PC-9 (cell line): ENCODE results near the gene HPS1. TPM values are rescaled to one million over a fixed set of nuclear protein-coding genes. Genes with fewer than 3 reads are reported as not detected.

ENCODE experiments used
- BruUV-seq: library from RNA; stranded (reverse); fragments of 400-500 nt; replicated peaks from 2 replicates; lab custom pipeline; 2021; lab: Mats Ljungman, UMichigan
- CTCF ChIA-PET: fragments of 300-600 bp; sonication (Branson Sonifier 250); formaldehyde crosslinking; loops from one replicate; lab custom pipeline; 2022; ENCODE audit warnings: antibody characterized with exemption; lab: Charles Lee
- POLR2A ChIA-PET: fragments of 300-600 bp; sonication (Branson Sonifier 250); formaldehyde crosslinking; loops from one replicate; lab custom pipeline; 2022; ENCODE audit warnings: antibody characterized with exemption; ENCODE audit not compliant: unreplicated experiment; lab: Charles Lee
- DNase-seq, 2 experiments: peaks; one replicate each; pipeline versions ENCODE4 v3.0.0 to v3.0.0-alpha.2; 2015 to 2022; ENCODE audit warnings: mixed read lengths in 1 of 2
- H2AFZ ChIP-seq: fragments of 200-600 bp; sonication (generic); 2 replicates; pipeline ENCODE4 v1.8.1; 2017; ENCODE audit warnings: antibody characterized with exemption
- H3F3A ChIP-seq: fragments of 200-600 bp; sonication (generic); 2 replicates; pipeline ENCODE4 v1.8.1; 2017; ENCODE audit warnings: antibody characterized with exemption, mild to moderate bottlenecking, low read depth; ENCODE audit not compliant: insufficient read depth
- H3K27ac ChIP-seq: fragments of 200-600 bp; sonication (generic); 2 replicates; pipeline ENCODE4 v1.6.1; 2016; ENCODE audit warnings: mixed run types
- H3K27me3 ChIP-seq: fragments of 200-600 bp; sonication (generic); 2 replicates; pipeline ENCODE4 v1.6.1; 2016; ENCODE audit warnings: low read depth, mixed run types; ENCODE audit not compliant: insufficient read depth
- H3K36me3 ChIP-seq: fragments of 200-600 bp; sonication (generic); 2 replicates; pipeline ENCODE4 v1.6.1; 2016; ENCODE audit warnings: low read depth, mixed run types
- H3K4me1 ChIP-seq: fragments of 200-600 bp; sonication (generic); replicated peaks from 2 replicates; pipeline ENCODE4 v1.6.1; 2016; ENCODE audit warnings: mixed run types; ENCODE audit not compliant: insufficient read depth
- H3K4me2 ChIP-seq: fragments of 200-600 bp; sonication (generic); 2 replicates; pipeline ENCODE4 v1.6.1; 2017; ENCODE audit warnings: mixed run types
- H3K4me3 ChIP-seq: fragments of 200-600 bp; sonication (generic); 2 replicates; pipeline ENCODE4 v1.6.1; 2016; ENCODE audit warnings: mixed run types
- H3K79me2 ChIP-seq: fragments of 200-600 bp; sonication (generic); 2 replicates; pipeline ENCODE4 v1.6.1; 2017; ENCODE audit warnings: low read depth, mixed run types
- H3K9me2 ChIP-seq: fragments of 200-600 bp; sonication (generic); 2 replicates; pipeline ENCODE4 v1.8.1; 2017; ENCODE audit warnings: mild to moderate bottlenecking; ENCODE audit not compliant: insufficient read depth
- H3K9me3 ChIP-seq: fragments of 200-600 bp; sonication (generic); 2 replicates; pipeline ENCODE4 v1.8.1; 2016; ENCODE audit warnings: low read depth; ENCODE audit not compliant: insufficient read depth
- H4K20me1 ChIP-seq: fragments of 200-600 bp; sonication (generic); 2 replicates; pipeline ENCODE4 v1.8.1; 2017; ENCODE audit not compliant: insufficient read depth
- CTCF ChIP-seq: fragments of 200-600 bp; sonication (generic); conservative IDR thresholded peaks from 2 replicates; pipeline ENCODE4 v1.6.1; 2017; ENCODE audit warnings: mixed run types, antibody characterized with exemption, mild to moderate bottlenecking, moderate library complexity
- EZH2 ChIP-seq: fragments of 200-600 bp; sonication (generic); IDR thresholded peaks from 2 replicates; pipeline ENCODE4 v1.8.0; 2017; ENCODE audit warnings: antibody characterized with exemption, low read depth
- intact Hi-C: fragments of 100-400 bp; cut with micrococcal nuclease; formaldehyde crosslinking; loops from one replicate; pipeline ENCODE4 v1.10.0; 2022; ENCODE audit not compliant: unreplicated experiment
- total RNA-seq: library from RNA; stranded (reverse); gene quantifications from 2 replicates; pipeline ENCODE4 v1.2.3, GENCODE V29; 2021

Gene HPS1
- total RNA-seq, 1 experiment from 2014 or later, result 43.2 TPM

- H3F3A ChIP-seq, result peaks cover 15% of the 10 kb centered on the region; the same call in 1 of the 2 replicates
- no peak for DNase-seq
- H3K4me1 ChIP-seq, result peaks cover 21% of the 10 kb centered on the region
- no peaks in the 10 kb centered on the region for H3K27me3 ChIP-seq
- H4K20me1 ChIP-seq, result no peaks in the 10 kb centered on the region
- CTCF ChIA-PET, result no interaction called here
- H3K79me2 ChIP-seq, result no peaks in the 10 kb centered on the region
- BruUV-seq, result no TSS peak
- H3K36me3 ChIP-seq, result no peaks in the 10 kb centered on the region
- POLR2A ChIA-PET, result interaction anchor here (0.6 kb wide), 1 partner anchor 35 kb away, joined by 3 read pairs; no protein-coding TSS in a partner anchor
- TF ChIP-seq EZH2 (no peak), CTCF (no peak)
- H2AFZ ChIP-seq, result no peak overlapping the region
- no peak overlapping the region for H3K4me2 ChIP-seq
- H3K9me3 ChIP-seq, result no peaks in the 10 kb centered on the region
- H3K9me2 ChIP-seq, result no peaks in the 10 kb centered on the region
- intact Hi-C loops, result no loop called here
- no peak overlapping the region for H3K4me3 ChIP-seq
- no peak overlapping the region for H3K27ac ChIP-seq
Observed at GRCh38 chr10:98408799-98409198, 37.9 kb downstream of the HPS1 start.

GRCh38 chr10:98407744-98408241 is 38.9 kb downstream of the HPS1 start:
- TF ChIP-seq CTCF (no peak), EZH2 (no peak)
- Histone ChIP-seq H2AFZ (no peak overlapping the region), H3F3A (peaks cover 18% of the 10 kb centered on the region; the same call in 1 of the 2 replicates), H3K79me2 (no peaks in the 10 kb centered on the region), H4K20me1 (no peaks in the 10 kb centered on the region), H3K4me1 (peaks cover 29% of the 10 kb centered on the region), H3K36me3 (no peaks in the 10 kb centered on the region), H3K9me3 (no peaks in the 10 kb centered on the region), H3K9me2 (no peaks in the 10 kb centered on the region), H3K27ac (no peak overlapping the region), H3K4me3 (no peak overlapping the region), H3K4me2 (no peak overlapping the region), H3K27me3 (no peaks in the 10 kb centered on the region)
- ChIA-PET CTCF (no interaction called here), POLR2A (no interaction called here)
- no peak for DNase-seq
- no TSS peak for BruUV-seq
- intact Hi-C loops, result no loop called here

- Histone ChIP-seq H3K79me2 (no peaks in the 10 kb centered on the region), H3K27me3 (no peaks in the 10 kb centered on the region), H3K4me1 (peaks cover 29% of the 10 kb centered on the region), H2AFZ (no peak overlapping the region), H3F3A (peaks cover 18% of the 10 kb centered on the region; the same call in 1 of the 2 replicates), H3K36me3 (no peaks in the 10 kb centered on the region), H4K20me1 (no peaks in the 10 kb centered on the region), H3K4me3 (no peak overlapping the region), H3K4me2 (no peak overlapping the region), H3K9me3 (no peaks in the 10 kb centered on the region), H3K9me2 (no peaks in the 10 kb centered on the region), H3K27ac (no peak overlapping the region)
- TF ChIP-seq EZH2 (no peak), CTCF (no peak)
- intact Hi-C loops, result no loop called here
- CTCF ChIA-PET, result no interaction called here
- POLR2A ChIA-PET, result no interaction called here
- DNase-seq, result no peak
- no TSS peak for BruUV-seq
Observed at GRCh38 chr10:98407017-98407743, 39.6 kb downstream of the HPS1 start.
